Right lobe of liver (tissue), 6 donors: Measurements from ENCODE around the gene NUP214. TPM values are rescaled to one million over a fixed set of nuclear protein-coding genes. Genes with fewer than 3 reads are reported as not detected.

Source experiments
- ATAC-seq, 4 donors: fragments of 200-7000 bp; cut with Tn5 transposase; one replicate each; pipeline ENCODE4 v1.9.1; 2020; ENCODE audit warnings: mild to moderate bottlenecking in 4 of 4, moderate library complexity in 4 of 4
- DNase-seq, 3 donors: peaks; one replicate each; pipeline ENCODE4 v3.0.0-alpha.2; 2020
- H3K27ac ChIP-seq, 3 donors: fragments of 200-600 bp; one replicate each; pipeline ENCODE4 v1.8.0; 2022
- H3K27me3 ChIP-seq, 2 donors: fragments of 200-600 bp; one replicate each; pipeline ENCODE4 v1.8.0; 2022
- H3K36me3 ChIP-seq, 4 donors: fragments of 200-600 bp; sonication (generic) in 1 of 4; one replicate each; pipeline versions ENCODE4 v1.5.1 to v1.8.0; 2017 to 2022; ENCODE audit warnings: control low read depth in 1 of 4
- H3K4me1 ChIP-seq, 4 donors: fragments of 200-600 bp; sonication (generic) in 1 of 4; one replicate each; pipeline versions ENCODE4 v1.5.1 to v1.8.0; 2017 to 2022; ENCODE audit warnings: control low read depth in 1 of 4
- H3K4me3 ChIP-seq, 3 donors: fragments of 200-600 bp; one replicate each; pipeline ENCODE4 v1.8.0; 2022
- H3K9me3 ChIP-seq, 4 donors: fragments of 200-600 bp; sonication (generic) in 1 of 4; one replicate each; pipeline versions ENCODE4 v1.5.1 to v1.8.0; 2017 to 2022; ENCODE audit warnings: control low read depth in 1 of 4
- CTCF ChIP-seq, 4 donors: fragments of 200-600 bp in 3 of 4; fragments of 450-650 bp in 1 of 4; IDR thresholded peaks; one replicate each; pipeline versions ENCODE4 v1.5.1 to v1.8.0; 2016 to 2022; ENCODE audit warnings: antibody characterized with exemption in 4 of 4, mild to moderate bottlenecking in 2 of 4
- POLR2A ChIP-seq: fragments of 450-650 bp; IDR thresholded peaks from one replicate; pipeline ENCODE4 v1.6.1; 2017; ENCODE audit warnings: antibody characterized with exemption, mild to moderate bottlenecking
- WGBS: methylation state at CpG from one replicate; pipeline ENCODE4 v1.1.6; 2018; ENCODE audit warnings: low coverage, low lambda C conversion rate; ENCODE audit not compliant: insufficient coverage; ENCODE audit errors: missing lambda C conversion rate; 5-methylcytosine and 5-hydroxymethylcytosine counted together
- intact Hi-C, 2 donors: fragments of 100-400 bp; cut with DNase I; formaldehyde crosslinking; loops; one replicate each; pipeline versions ENCODE4 v1.11.2 to v1.14.1; 2022
- total RNA-seq, 6 experiments: library from RNA; depleted of rRNA in 2 of 6; stranded (reverse); fragments of >200 nt in 2 of 6; fragmentation: NEBNext Ultra II Directional in 3 of 6; extraction: Animal tissue kit (Norgen Biotek cat#: 25700) in 3 of 6; gene quantifications; one replicate each; pipeline versions ENCODE4 v1.1.0 to v1.2.4, GENCODE V29; 2016 to 2023
- donor health status: DM: no; HTN: yes; CAD: no.
- donor health status: DM: no; HTN: no; CAD: no.
- donor health status: DM: no; HTN: no; CAD: no.
- donor health status: DM: no; HTN: yes; CAD: no.
- donor health status: DM: no; HTN: yes; CAD: no.

Gene NUP214
- total RNA-seq, 6 experiments from 2014 or later: 22.5 to 31.1 (median 27.5) TPM

- H3K4me3 ChIP-seq: no peak overlapping the region
- no peaks in the 10 kb centered on the region for H3K27me3 ChIP-seq
- TF ChIP-seq POLR2A (no peak), CTCF (IDR thresholded peaks at IDR 0.05) (no peak)
- peaks cover 0 to 4% (median 0%) of the 10 kb centered on the region in 4 donors for H3K4me1 ChIP-seq
- intact Hi-C loops: no loop called here
- 60% methylated on average over 10 of the region's 14 CpGs for WGBS
- H3K27ac ChIP-seq: no peak overlapping the region
- H3K36me3 ChIP-seq: peaks cover 0 to 2% (median 0%) of the 10 kb centered on the region in 4 donors
- DNase-seq: no peak
- ATAC-seq: no peak
- no peaks in the 10 kb centered on the region for H3K9me3 ChIP-seq
Measured at GRCh38 chr9:131254626-131255025, 129.2 kb downstream of the NUP214 start.

GRCh38 chr9:131255676-131256197 lies 130.4 kb downstream of the NUP214 start:
- H3K27me3 ChIP-seq: no peaks in the 10 kb centered on the region
- H3K36me3 ChIP-seq: peaks cover 0 to 6% (median 0%) of the 10 kb centered on the region in 4 donors
- TF ChIP-seq CTCF (IDR thresholded peaks at IDR 0.05): no peak
- no peak for TF ChIP-seq POLR2A
- peak overlapping the region; percentile 26 to 43 (median 40) for H3K27ac ChIP-seq
- H3K4me3 ChIP-seq: no peak overlapping the region
- H3K9me3 ChIP-seq: no peaks in the 10 kb centered on the region
- peaks cover 0 to 4% (median 0%) of the 10 kb centered on the region in 4 donors for H3K4me1 ChIP-seq
- DNase-seq (peak in 1 of 3 donors; percentile 50), ATAC-seq (no peak)
- intact Hi-C loops: no loop called here
- 36% methylated on average over 3 of the region's 8 CpGs for WGBS

- ATAC-seq: no peak
- H3K27ac ChIP-seq: peak overlapping the region in 1 of 3 donors; percentile 44
- H3K4me1 ChIP-seq: peaks cover 0 to 4% (median 0%) of the 10 kb centered on the region in 4 donors
- 90% methylated on average over 10 of the region's 15 CpGs for WGBS
- H3K36me3 ChIP-seq: peaks cover 0 to 6% (median 0%) of the 10 kb centered on the region in 4 donors
- TF ChIP-seq POLR2A (no peak), CTCF (IDR thresholded peaks at IDR 0.05) (no peak)
- intact Hi-C loops: no loop called here
- peak in 1 of 3 donors; percentile 50 for DNase-seq
- no peak overlapping the region for H3K4me3 ChIP-seq
- H3K9me3 ChIP-seq: no peaks in the 10 kb centered on the region
- H3K27me3 ChIP-seq: no peaks in the 10 kb centered on the region
Measured at GRCh38 chr9:131257266-131258025, 132.1 kb downstream of the NUP214 start.

- intact Hi-C loops: no loop called here
- TF ChIP-seq CTCF (IDR thresholded peaks at IDR 0.05) (no peak), POLR2A (no peak)
- no peaks in the 10 kb centered on the region for H3K27me3 ChIP-seq
- WGBS: 51% methylated on average over 6 of the region's 15 CpGs
- ATAC-seq (no peak), DNase-seq (peak in 1 of 3 donors; percentile 47)
- peaks cover 0 to 6% (median 0%) of the 10 kb centered on the region in 4 donors for H3K36me3 ChIP-seq
- H3K27ac ChIP-seq: no peak overlapping the region
- no peaks in the 10 kb centered on the region for H3K9me3 ChIP-seq
- H3K4me1 ChIP-seq: peaks cover 0 to 4% (median 0%) of the 10 kb centered on the region in 4 donors
- H3K4me3 ChIP-seq: no peak overlapping the region
Measured at GRCh38 chr9:131258186-131258585, 132.8 kb downstream of the NUP214 start.
